ENCODE data around the gene GRIA4. TPM values are rescaled to one million over a fixed set of nuclear protein-coding genes. Genes with fewer than 3 reads are reported as not detected.

Gene GRIA4
- total RNA-seq, 1 donor = 5.2 TPM

DNA sequence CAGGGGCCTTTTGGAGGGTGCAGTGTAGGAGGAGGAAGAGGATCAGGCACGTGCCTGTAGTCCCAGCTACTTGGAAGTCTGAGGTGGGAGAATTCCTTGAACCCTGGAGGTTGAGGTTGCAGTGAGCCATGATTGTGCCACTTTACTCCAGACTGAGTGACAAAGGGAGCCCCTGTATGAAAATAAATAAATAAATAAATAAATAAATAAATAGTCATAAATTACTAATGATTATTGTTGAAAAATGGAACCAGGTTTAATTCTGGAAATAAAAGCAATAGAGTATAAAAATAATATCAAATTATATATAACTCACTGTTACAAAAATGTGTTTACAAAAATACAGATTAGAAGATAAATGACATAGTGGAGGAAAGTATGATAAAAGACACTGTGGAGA, 37.9 kb downstream of the GRIA4 start:
- DNase-seq (ENCODE audit: low read depth) = no peak
- TF ChIP-seq CTCF (IDR thresholded peaks at IDR 0.05; ENCODE audit: insufficient read depth, low read depth, low read length) = no peak
- no peak overlapping the region for H3K4me3 ChIP-seq (ENCODE audit: low read depth, low read length)

GRCh38 chr11:105648762-105649161, 38.9 kb downstream of the GRIA4 start:
- DNase-seq (ENCODE audit: low read depth) = no peak
- H3K4me3 ChIP-seq (ENCODE audit: low read depth, low read length) = no peak overlapping the region
- no peak for TF ChIP-seq CTCF (IDR thresholded peaks at IDR 0.05; ENCODE audit: insufficient read depth, low read depth, low read length)

DNA sequence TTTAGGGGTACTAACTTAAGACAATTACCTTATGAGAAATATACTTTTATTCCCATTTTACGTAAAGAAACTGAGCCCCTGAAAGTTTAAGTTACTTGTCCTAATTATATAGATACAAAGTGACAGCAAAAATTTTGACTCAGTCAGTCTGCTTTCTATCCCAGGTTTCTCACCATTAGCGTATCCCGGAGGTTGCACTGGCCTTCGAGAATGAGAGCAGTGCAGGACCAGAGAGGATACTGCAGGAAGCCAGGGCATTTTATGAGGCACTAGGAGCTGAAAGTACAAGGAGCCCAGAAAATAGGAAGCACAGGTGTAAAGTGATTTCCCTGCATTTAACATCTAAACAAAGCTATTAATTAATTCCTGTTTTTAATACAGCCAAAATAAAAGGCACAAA, 55.4 kb downstream of the GRIA4 start:
- no peak for TF ChIP-seq CTCF (IDR thresholded peaks at IDR 0.05; ENCODE audit: insufficient read depth, low read depth, low read length)
- no peak overlapping the region for H3K4me3 ChIP-seq (ENCODE audit: low read depth, low read length)
- DNase-seq (ENCODE audit: low read depth) = no peak

DNA sequence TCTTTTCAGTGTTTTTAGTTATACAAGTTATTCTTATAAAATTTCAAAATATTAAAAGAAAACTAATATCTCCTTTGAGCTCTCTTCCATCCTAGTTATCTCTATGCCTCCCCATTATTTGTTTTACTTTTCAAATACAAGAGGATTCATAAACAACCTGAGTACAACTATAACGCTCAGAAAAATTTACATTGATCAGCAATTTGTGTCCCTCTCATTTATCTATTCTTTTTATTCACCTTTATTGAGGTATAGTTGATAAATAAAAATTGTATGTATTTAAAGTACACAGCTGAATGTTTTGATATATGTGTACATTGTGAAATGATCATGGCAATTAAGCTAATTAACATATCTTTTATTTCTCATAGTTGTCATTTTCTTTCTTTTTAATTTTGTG, 57.6 kb downstream of the GRIA4 start:
- DNase-seq (ENCODE audit: low read depth) = no peak
- no peak for TF ChIP-seq CTCF (IDR thresholded peaks at IDR 0.05; ENCODE audit: insufficient read depth, low read depth, low read length)
- H3K4me3 ChIP-seq (ENCODE audit: low read depth, low read length) = no peak overlapping the region

DNA sequence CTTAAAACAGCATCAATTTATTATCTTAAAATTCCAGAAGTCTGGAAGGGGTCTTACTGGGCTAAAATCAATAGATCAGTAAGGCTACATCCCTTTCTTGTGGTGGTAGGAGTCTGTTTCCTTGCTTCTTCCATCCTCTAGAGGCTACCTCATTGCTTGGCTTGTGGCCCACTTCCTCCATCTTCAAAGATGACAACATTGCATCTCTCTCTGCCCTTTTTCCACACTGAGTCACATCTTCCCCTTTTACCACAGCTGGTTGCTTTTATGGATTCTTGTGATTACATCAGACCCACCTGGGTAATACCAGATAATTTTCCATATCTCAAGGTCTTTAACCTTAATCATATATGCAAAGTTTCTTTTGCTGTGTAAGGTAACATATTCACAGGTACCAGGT, 60.9 kb downstream of the GRIA4 start:
- no peak for TF ChIP-seq CTCF (IDR thresholded peaks at IDR 0.05; ENCODE audit: insufficient read depth, low read depth, low read length)
- H3K4me3 ChIP-seq (ENCODE audit: low read depth, low read length) = no peak overlapping the region
- no peak for DNase-seq (ENCODE audit: low read depth)

- no peak for TF ChIP-seq CTCF (IDR thresholded peaks at IDR 0.05; ENCODE audit: insufficient read depth, low read depth, low read length)
- peak; percentile 59 for DNase-seq (ENCODE audit: low read depth)
- no peak overlapping the region for H3K4me3 ChIP-seq (ENCODE audit: low read depth, low read length)
Measured at GRCh38 chr11:105673089-105673488, 63.2 kb downstream of the GRIA4 start.

- DNase-seq (ENCODE audit: low read depth) = no peak
- TF ChIP-seq CTCF (IDR thresholded peaks at IDR 0.05; ENCODE audit: insufficient read depth, low read depth, low read length) = no peak
- no peak overlapping the region for H3K4me3 ChIP-seq (ENCODE audit: low read depth, low read length)
Measured at GRCh38 chr11:105689631-105690030, 79.8 kb downstream of the GRIA4 start.
